GM12878 (cell line): ENCODE measurements around the gene PPID. TPM values are rescaled to one million over a fixed set of nuclear protein-coding genes. Genes with fewer than 3 reads are reported as not detected.

Source experiments
- ASH2L ChIP-seq: fragments of 300-600, 200-600 bp; sonication (generic); IDR thresholded peaks from 2 replicates; pipeline ENCODE4 v1.6.1; 2017; ENCODE audit warnings: low read depth, mild to moderate bottlenecking, borderline replicate concordance
- BCL3 ChIP-seq: IDR thresholded peaks from 2 replicates; pipeline ENCODE4 v1.6.1; 2011; ENCODE audit warnings: borderline replicate concordance, low read depth, mild to moderate bottlenecking, moderate library complexity, low read length; ENCODE audit not compliant: insufficient read depth, poor library complexity, severe bottlenecking
- DPF2 ChIP-seq: fragments of 450-650 bp; IDR thresholded peaks from 2 replicates; pipeline ENCODE4 v1.6.1; 2017; ENCODE audit warnings: mild to moderate bottlenecking
- E4F1 ChIP-seq: fragments of 450-650 bp; IDR thresholded peaks from 2 replicates; pipeline ENCODE4 v1.6.1; 2018; ENCODE audit warnings: borderline replicate concordance, mild to moderate bottlenecking; ENCODE audit not compliant: partially characterized antibody
- MLLT1 ChIP-seq: fragments of 450-650 bp; IDR thresholded peaks from 2 replicates; pipeline ENCODE4 v1.6.1; 2016; ENCODE audit warnings: mild to moderate bottlenecking
- NKRF ChIP-seq: fragments of 450-650 bp; conservative IDR thresholded peaks from 2 replicates; pipeline ENCODE4 v1.6.1; 2017; ENCODE audit warnings: mild to moderate bottlenecking, moderate library complexity
- SIN3A ChIP-seq: IDR thresholded peaks from 2 replicates; pipeline ENCODE4 v1.6.1; 2012; ENCODE audit warnings: low read depth, low read length, improper control_type of control experiment
- STAT3 ChIP-seq: IDR thresholded peaks from 2 replicates; pipeline ENCODE4 v1.6.1; 2011; ENCODE audit warnings: low read depth, low read length, improper control_type of control experiment
- polyA plus RNA-seq, 11 experiments: library from polyadenylated mRNA; depleted of rRNA in 4 of 11; unstranded in 6 of 11; stranded (reverse) in 5 of 11; fragments of >200 nt; fragmentation: Nextera tagmentation in 4 of 11; fragmentation: Illumina TruSeq in 1 of 11; extraction: Ambion mirVana in 4 of 11; extraction: Trizol in 1 of 11; gene quantifications; 1 replicate in 1 of 11; 2 replicates in 10 of 11; pipeline versions ENCODE4 v1.2.1 to v1.2.3, GENCODE V29; 2011 to 2016; ENCODE audit warnings: inconsistent platforms in 2 of 11, missing spikeins in 2 of 11, low read depth in 1 of 11
- total RNA-seq, 4 experiments: library from RNA; depleted of rRNA in 3 of 4; stranded (reverse); fragments of >200 nt in 3 of 4; fragmentation: Illumina TruSeq in 1 of 4; extraction: Trizol in 1 of 4; gene quantifications; 2 replicates each; pipeline versions ENCODE4 v1.2.1 to v1.2.3, GENCODE V29; 2013 to 2021
- TF ChIP-seq, protein P1 (sequence below): IDR thresholded peaks from 2 replicates; pipeline ENCODE4 v1.6.1; 2012; ENCODE audit warnings: low read depth, low read length, improper control_type of control experiment

PPID gene
- total and polyA plus RNA-seq, 10 of the 15 experiments (the other 5 are each of a cell fraction or from before 2014, with no cell fraction given) = 21.9 to 64.3 (median 39.5) TPM

- TF ChIP-seq BCL3 = no peak
- TF ChIP-seq STAT3 = no peak
- peak; percentile 27; the same call in 1 of the 2 replicates for TF ChIP-seq DPF2
- no peak for TF ChIP-seq E4F1
- TF ChIP-seq ASH2L = no peak
- no peak for TF ChIP-seq MLLT1
- no peak for TF ChIP-seq SIN3A
- TF ChIP-seq NKRF = no peak
- TF ChIP-seq, protein P1, sequence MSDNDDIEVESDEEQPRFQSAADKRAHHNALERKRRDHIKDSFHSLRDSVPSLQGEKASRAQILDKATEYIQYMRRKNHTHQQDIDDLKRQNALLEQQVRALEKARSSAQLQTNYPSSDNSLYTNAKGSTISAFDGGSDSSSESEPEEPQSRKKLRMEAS = 0 out of 2 replicates have a peak, but pooled peaks have one; percentile 47
Measured at GRCh38 chr4:158769175-158769921, 46.2 kb upstream of the PPID start (continued).
